ENCODE data around the gene NUFIP2.

NUFIP2 gene

GRCh38 chr17:29252101-29252791, 41.7 kb downstream of the NUFIP2 start:
- no peak overlapping the region for H3K4ac ChIP-seq (ENCODE audit: low read depth, low read length)
- peak overlapping the region; percentile 53 for H2BK120ac ChIP-seq (ENCODE audit: insufficient read depth, low read length, poor library complexity)
- H3K36me3 ChIP-seq (ENCODE audit: control insufficient read depth in 1 of 2, insufficient read depth in 2 of 2, low read length in 2 of 2) = peaks cover 0 to 4% of the 10 kb centered on the region in 2 experiments
- H4K12ac ChIP-seq (ENCODE audit: low read depth, low read length) = no peak overlapping the region
- no peak overlapping the region for H2AFZ ChIP-seq (ENCODE audit: insufficient read depth, low read length, poor library complexity)
- peaks cover 11 to 14% of the 10 kb centered on the region in 2 experiments for H3K4me1 ChIP-seq (ENCODE audit: control insufficient read depth in 1 of 2, insufficient read depth in 2 of 2, low read length in 2 of 2)
- H3K4me2 ChIP-seq (ENCODE audit: low read length) = no peak overlapping the region
- H4K91ac ChIP-seq (ENCODE audit: low read depth, low read length) = peak overlapping the region; percentile 28
- H3K79me1 ChIP-seq (ENCODE audit: low read length) = peaks cover 5% of the 10 kb centered on the region
- peak overlapping the region; percentile 6 for H3K27ac ChIP-seq (ENCODE audit: low read depth, low read length)
- no peak overlapping the region for H3K9ac ChIP-seq (ENCODE audit: low read length)
- peak overlapping the region; percentile 63 for H2BK5ac ChIP-seq (ENCODE audit: low read depth, low read length, poor library complexity)
- H2BK12ac ChIP-seq (ENCODE audit: low read length) = peak overlapping the region; percentile 25
- peaks cover 2% of the 10 kb centered on the region for H3K79me2 ChIP-seq (ENCODE audit: control insufficient read depth, insufficient read depth, low read length, poor library complexity)
- no CpG with 5 or more reads among the region's 7 CpGs for WGBS (ENCODE audit: extremely low coverage, insufficient coverage, insufficient read length)
- peaks cover 1% of the 10 kb centered on the region for H3K9me3 ChIP-seq (ENCODE audit: insufficient read depth, low read depth, low read length)
- DNase-seq = peak in 1 of 2 donors; percentile 63
- no peak overlapping the region for H3K23ac ChIP-seq (ENCODE audit: low read length)
- no peak overlapping the region for H3K18ac ChIP-seq (ENCODE audit: low read length)
- H3K4me3 ChIP-seq (ENCODE audit: low read depth, low read length) = no peak overlapping the region
- peak overlapping the region; percentile 42 for H3K14ac ChIP-seq (ENCODE audit: low read length)
- H2AK5ac ChIP-seq (ENCODE audit: low read length) = peak overlapping the region; percentile 95
- H4K8ac ChIP-seq (ENCODE audit: low read depth, low read length) = peak overlapping the region; percentile 24
- no peaks in the 10 kb centered on the region for H3K27me3 ChIP-seq (ENCODE audit: insufficient read depth, low read length)

GRCh38 chr17:29251184-29251583, 42.8 kb downstream of the NUFIP2 start:
- Histone ChIP-seq H4K91ac (ENCODE audit: low read depth, low read length) (peak overlapping the region; percentile 30), H2AFZ (ENCODE audit: insufficient read depth, low read length, poor library complexity) (no peak overlapping the region), H3K27me3 (ENCODE audit: insufficient read depth, low read length) (no peaks in the 10 kb centered on the region), H3K4me3 (ENCODE audit: low read depth, low read length) (no peak overlapping the region), H3K4me1 (ENCODE audit: control insufficient read depth in 1 of 2, insufficient read depth in 2 of 2, low read length in 2 of 2) (peaks cover 11 to 14% of the 10 kb centered on the region in 2 experiments), H3K4ac (ENCODE audit: low read depth, low read length) (no peak overlapping the region), H3K23ac (ENCODE audit: low read length) (no peak overlapping the region), H3K27ac (ENCODE audit: low read depth, low read length) (peak overlapping the region; percentile 32), H3K36me3 (ENCODE audit: control insufficient read depth in 1 of 2, insufficient read depth in 2 of 2, low read length in 2 of 2) (peaks cover 0 to 4% of the 10 kb centered on the region in 2 experiments), H3K79me1 (ENCODE audit: low read length) (peaks cover 5% of the 10 kb centered on the region), H3K9me3 (ENCODE audit: insufficient read depth, low read depth, low read length) (peaks cover 1% of the 10 kb centered on the region), H2BK120ac (ENCODE audit: insufficient read depth, low read length, poor library complexity) (no peak overlapping the region), H2AK5ac (ENCODE audit: low read length) (no peak overlapping the region), H2BK5ac (ENCODE audit: low read depth, low read length, poor library complexity) (no peak overlapping the region), H4K8ac (ENCODE audit: low read depth, low read length) (peak overlapping the region; percentile 21), H3K18ac (ENCODE audit: low read length) (no peak overlapping the region), H2BK12ac (ENCODE audit: low read length) (no peak overlapping the region), H3K4me2 (ENCODE audit: low read length) (no peak overlapping the region), H3K14ac (ENCODE audit: low read length) (no peak overlapping the region), H3K79me2 (ENCODE audit: control insufficient read depth, insufficient read depth, low read length, poor library complexity) (peaks cover 2% of the 10 kb centered on the region), H4K12ac (ENCODE audit: low read depth, low read length) (no peak overlapping the region), H3K9ac (ENCODE audit: low read length) (no peak overlapping the region)
- peak in 1 of 2 donors; percentile 39 for DNase-seq
- WGBS (ENCODE audit: extremely low coverage, insufficient coverage, insufficient read length) = no CpG with 5 or more reads among the region's 2 CpGs

GRCh38 chr17:29250666-29251065, 43.3 kb downstream of the NUFIP2 start:
- Histone ChIP-seq H3K79me2 (ENCODE audit: control insufficient read depth, insufficient read depth, low read length, poor library complexity) (peaks cover 2% of the 10 kb centered on the region), H3K9ac (ENCODE audit: low read length) (no peak overlapping the region), H3K23ac (ENCODE audit: low read length) (no peak overlapping the region), H3K4me1 (ENCODE audit: control insufficient read depth in 1 of 2, insufficient read depth in 2 of 2, low read length in 2 of 2) (peaks cover 11 to 14% of the 10 kb centered on the region in 2 experiments), H3K27ac (ENCODE audit: low read depth, low read length) (no peak overlapping the region), H3K4me3 (ENCODE audit: low read depth, low read length) (no peak overlapping the region), H3K14ac (ENCODE audit: low read length) (no peak overlapping the region), H4K8ac (ENCODE audit: low read depth, low read length) (no peak overlapping the region), H4K91ac (ENCODE audit: low read depth, low read length) (no peak overlapping the region), H3K4me2 (ENCODE audit: low read length) (no peak overlapping the region), H2BK5ac (ENCODE audit: low read depth, low read length, poor library complexity) (no peak overlapping the region), H3K36me3 (ENCODE audit: control insufficient read depth in 1 of 2, insufficient read depth in 2 of 2, low read length in 2 of 2) (peaks cover 0 to 4% of the 10 kb centered on the region in 2 experiments), H3K27me3 (ENCODE audit: insufficient read depth, low read length) (no peaks in the 10 kb centered on the region), H2BK120ac (ENCODE audit: insufficient read depth, low read length, poor library complexity) (no peak overlapping the region), H2AK5ac (ENCODE audit: low read length) (no peak overlapping the region), H2BK12ac (ENCODE audit: low read length) (no peak overlapping the region), H3K4ac (ENCODE audit: low read depth, low read length) (no peak overlapping the region), H3K9me3 (ENCODE audit: insufficient read depth, low read depth, low read length) (peaks cover 1% of the 10 kb centered on the region), H4K12ac (ENCODE audit: low read depth, low read length) (no peak overlapping the region), H3K79me1 (ENCODE audit: low read length) (peaks cover 5% of the 10 kb centered on the region), H3K18ac (ENCODE audit: low read length) (no peak overlapping the region), H2AFZ (ENCODE audit: insufficient read depth, low read length, poor library complexity) (no peak overlapping the region)
- no peak for DNase-seq
- no CpG with 5 or more reads among the region's 1 CpG for WGBS (ENCODE audit: extremely low coverage, insufficient coverage, insufficient read length)

GRCh38 chr17:29248845-29249244, 45.1 kb downstream of the NUFIP2 start:
- Histone ChIP-seq H3K4me2 (ENCODE audit: low read length) (no peak overlapping the region), H2BK120ac (ENCODE audit: insufficient read depth, low read length, poor library complexity) (peak overlapping the region; percentile 44), H2AFZ (ENCODE audit: insufficient read depth, low read length, poor library complexity) (no peak overlapping the region), H3K27me3 (ENCODE audit: insufficient read depth, low read length) (no peaks in the 10 kb centered on the region), H2BK5ac (ENCODE audit: low read depth, low read length, poor library complexity) (peak overlapping the region; percentile 79), H3K27ac (ENCODE audit: low read depth, low read length) (peak overlapping the region; percentile 77), H3K9ac (ENCODE audit: low read length) (no peak overlapping the region), H3K4me1 (ENCODE audit: control insufficient read depth in 1 of 2, insufficient read depth in 2 of 2, low read length in 2 of 2) (peaks cover 11 to 14% of the 10 kb centered on the region in 2 experiments), H3K4ac (ENCODE audit: low read depth, low read length) (no peak overlapping the region), H4K8ac (ENCODE audit: low read depth, low read length) (peak overlapping the region; percentile 34), H3K23ac (ENCODE audit: low read length) (no peak overlapping the region), H3K14ac (ENCODE audit: low read length) (peak overlapping the region; percentile 74), H3K36me3 (ENCODE audit: control insufficient read depth in 1 of 2, insufficient read depth in 2 of 2, low read length in 2 of 2) (no peaks in the 10 kb centered on the region), H3K79me1 (ENCODE audit: low read length) (peaks cover 5% of the 10 kb centered on the region), H3K18ac (ENCODE audit: low read length) (peak overlapping the region; percentile 49), H3K79me2 (ENCODE audit: control insufficient read depth, insufficient read depth, low read length, poor library complexity) (peaks cover 2% of the 10 kb centered on the region), H3K4me3 (ENCODE audit: low read depth, low read length) (no peak overlapping the region), H2BK12ac (ENCODE audit: low read length) (peak overlapping the region; percentile 46), H4K12ac (ENCODE audit: low read depth, low read length) (peak overlapping the region; percentile 22), H3K9me3 (ENCODE audit: insufficient read depth, low read depth, low read length) (peaks cover 1% of the 10 kb centered on the region), H4K91ac (ENCODE audit: low read depth, low read length) (peak overlapping the region; percentile 75), H2AK5ac (ENCODE audit: low read length) (peak overlapping the region; percentile 32)
- DNase-seq = no peak
- no CpG with 5 or more reads among the region's 5 CpGs for WGBS (ENCODE audit: extremely low coverage, insufficient coverage, insufficient read length)
